Subcutaneous adipose tissue (tissue), 4 donors: Measurements from ENCODE around the gene STARD13. TPM values are rescaled to one million over a fixed set of nuclear protein-coding genes. Genes with fewer than 3 reads are reported as not detected.

Source experiments
- total RNA-seq, 4 donors: library from RNA; depleted of rRNA; stranded (reverse); fragments of >200 nt; gene quantifications; one replicate each; pipeline ENCODE4 v1.1.0, GENCODE V29; 2016
- TF ChIP-seq, protein P1 (sequence below): fragments of 450-650 bp; IDR thresholded peaks from one replicate; pipeline ENCODE4 v1.5.1; 2016; ENCODE audit warnings: low read depth, mild to moderate bottlenecking, control low read depth, antibody characterized with exemption, moderate library complexity

The STARD13 gene
- total RNA-seq, 4 donors from 2014 or later, result 42.9 to 67.8 (median 55.3) TPM

DNA sequence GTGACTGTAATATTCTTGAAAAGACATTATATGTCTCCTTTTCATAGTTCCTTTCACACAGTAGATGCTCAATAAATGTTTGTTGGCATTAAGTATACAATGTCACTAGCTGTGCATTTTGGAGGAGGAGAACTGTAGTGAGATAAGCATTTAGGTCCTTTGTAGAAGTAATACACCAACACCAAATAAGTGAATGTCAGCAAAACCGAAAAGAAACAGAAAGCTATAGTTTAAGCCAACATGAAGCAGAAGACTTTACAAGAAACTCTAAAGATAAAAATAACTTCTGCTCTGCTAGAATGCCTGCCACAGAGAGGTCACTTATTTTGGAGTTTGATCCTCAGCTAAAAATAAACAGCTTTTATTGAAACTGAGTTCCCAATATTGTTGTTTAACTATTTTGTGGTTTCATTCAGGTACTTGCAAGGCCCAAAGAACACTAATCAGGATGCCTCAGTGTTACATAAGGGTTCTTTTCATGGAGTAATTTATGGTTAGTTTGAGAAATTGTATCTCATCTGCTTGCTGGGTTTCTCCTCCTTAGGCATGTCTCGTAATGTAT, 86.2 kb downstream of the STARD13 start:
- TF ChIP-seq, protein P1, sequence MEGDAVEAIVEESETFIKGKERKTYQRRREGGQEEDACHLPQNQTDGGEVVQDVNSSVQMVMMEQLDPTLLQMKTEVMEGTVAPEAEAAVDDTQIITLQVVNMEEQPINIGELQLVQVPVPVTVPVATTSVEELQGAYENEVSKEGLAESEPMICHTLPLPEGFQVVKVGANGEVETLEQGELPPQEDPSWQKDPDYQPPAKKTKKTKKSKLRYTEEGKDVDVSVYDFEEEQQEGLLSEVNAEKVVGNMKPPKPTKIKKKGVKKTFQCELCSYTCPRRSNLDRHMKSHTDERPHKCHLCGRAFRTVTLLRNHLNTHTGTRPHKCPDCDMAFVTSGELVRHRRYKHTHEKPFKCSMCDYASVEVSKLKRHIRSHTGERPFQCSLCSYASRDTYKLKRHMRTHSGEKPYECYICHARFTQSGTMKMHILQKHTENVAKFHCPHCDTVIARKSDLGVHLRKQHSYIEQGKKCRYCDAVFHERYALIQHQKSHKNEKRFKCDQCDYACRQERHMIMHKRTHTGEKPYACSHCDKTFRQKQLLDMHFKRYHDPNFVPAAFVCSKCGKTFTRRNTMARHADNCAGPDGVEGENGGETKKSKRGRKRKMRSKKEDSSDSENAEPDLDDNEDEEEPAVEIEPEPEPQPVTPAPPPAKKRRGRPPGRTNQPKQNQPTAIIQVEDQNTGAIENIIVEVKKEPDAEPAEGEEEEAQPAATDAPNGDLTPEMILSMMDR, result no peak

DNA sequence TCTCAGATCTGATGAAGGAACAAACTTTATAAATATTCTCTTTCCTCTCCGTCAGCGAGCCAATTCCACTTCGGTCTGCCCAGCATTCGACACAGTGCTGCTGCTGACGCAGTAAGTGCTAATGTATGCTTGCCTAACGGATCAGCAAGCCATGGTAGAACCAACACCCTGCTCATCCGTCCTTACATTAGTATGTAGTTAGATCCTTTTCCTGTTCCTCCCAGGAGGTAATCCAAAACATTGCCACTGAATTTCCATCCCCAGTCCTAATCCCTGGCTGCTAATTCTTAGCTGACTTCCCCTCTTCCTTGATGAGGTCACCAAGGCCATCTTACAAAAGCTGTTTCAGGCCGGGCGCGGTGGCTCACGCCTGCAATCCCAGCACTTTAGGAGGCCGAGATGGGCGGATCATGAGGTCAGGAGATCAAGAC, 88.0 kb downstream of the STARD13 start:
- TF ChIP-seq, protein P1, result no peak

DNA sequence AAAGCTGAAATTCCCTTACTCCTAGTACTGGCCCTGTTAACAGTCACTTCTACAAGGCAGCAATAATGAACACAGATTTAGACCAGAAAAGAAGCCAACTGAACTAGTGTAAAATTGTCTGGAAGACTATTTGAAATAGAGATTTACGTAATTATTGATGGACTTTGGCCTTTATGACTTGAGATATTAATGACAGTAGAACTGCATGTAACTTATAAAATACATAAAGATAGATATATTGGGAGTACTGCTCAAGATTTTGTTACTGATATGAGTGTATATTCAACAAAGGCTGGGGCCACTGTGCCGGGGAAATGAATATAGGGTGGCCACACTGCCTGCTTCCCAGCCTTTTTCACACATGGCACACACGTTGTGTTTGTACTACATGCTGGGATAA, 88.8 kb downstream of the STARD13 start:
- TF ChIP-seq, protein P1, result no peak

DNA sequence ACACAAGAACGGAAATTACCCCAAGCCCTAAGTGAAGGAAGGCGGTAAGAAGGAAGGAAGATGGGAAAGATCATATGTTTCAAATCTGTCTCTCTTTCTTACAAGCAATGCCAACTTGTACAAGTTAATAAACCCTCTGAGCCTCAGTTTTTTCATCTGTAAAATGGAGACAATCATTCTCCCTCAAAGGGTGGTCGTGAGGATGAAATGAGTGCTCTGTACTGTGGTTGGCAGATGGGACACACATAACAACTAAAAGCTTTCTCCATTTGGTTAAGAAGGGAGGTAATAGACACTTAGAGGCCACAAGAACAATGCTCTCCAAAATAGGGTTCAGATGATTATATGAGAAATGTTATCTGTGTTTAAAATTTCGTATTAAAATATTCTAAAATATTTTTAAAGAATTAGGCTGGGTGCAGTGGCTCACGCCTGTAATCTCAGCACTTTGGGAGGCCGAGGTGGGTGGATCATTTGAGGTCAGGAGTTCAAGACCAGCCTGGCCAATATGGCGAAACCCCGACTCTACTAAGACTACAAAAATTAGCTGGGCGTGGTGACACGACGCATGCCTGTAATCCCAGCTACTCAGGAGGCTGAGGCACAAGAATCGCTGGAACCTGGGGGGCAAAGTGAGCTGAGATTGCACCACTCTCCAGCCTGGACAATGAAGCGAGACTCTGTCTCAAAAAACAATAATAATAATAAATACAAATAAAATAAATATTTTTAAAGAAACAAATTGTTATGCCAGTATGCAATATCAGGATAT, 89.7 kb downstream of the STARD13 start:
- TF ChIP-seq, protein P1, result no peak

DNA sequence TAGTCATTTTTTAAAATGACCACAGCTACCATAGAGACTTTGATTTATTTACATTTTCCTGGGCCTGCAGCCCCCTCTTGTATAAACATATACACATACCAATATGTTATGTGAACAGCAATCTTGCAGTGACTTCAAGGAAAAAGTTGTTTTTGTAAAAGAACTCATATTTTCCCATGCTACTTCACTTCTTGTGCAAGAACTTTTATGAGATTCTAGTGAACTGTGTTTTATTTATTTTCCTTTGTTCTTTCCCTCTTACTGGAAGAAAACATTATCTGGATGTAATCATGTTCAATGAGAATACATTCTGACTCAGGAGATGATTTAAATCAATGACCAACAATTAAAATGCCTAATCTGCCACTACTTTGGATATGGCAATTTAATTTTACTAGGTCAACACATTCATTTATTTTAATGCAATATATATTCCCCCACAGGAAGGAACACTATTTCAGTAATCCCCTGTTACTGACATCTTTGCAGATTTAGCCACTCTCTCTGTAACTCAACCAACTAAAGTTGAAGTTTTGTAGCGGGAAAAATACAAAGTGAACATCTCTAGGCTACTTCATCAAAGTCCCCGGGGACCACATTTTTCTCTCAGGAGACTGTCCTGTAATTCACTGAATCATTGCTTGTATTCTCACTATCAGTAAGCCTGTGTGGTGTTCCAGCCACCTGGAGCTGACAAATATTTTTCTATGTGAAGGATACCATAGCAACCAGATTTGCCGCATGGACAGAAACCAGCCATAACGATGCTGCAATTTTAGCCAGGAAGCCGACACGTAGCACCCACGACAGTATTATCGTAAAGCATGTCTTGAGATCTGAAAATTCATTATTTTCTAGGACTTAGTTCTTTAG, 90.5 kb downstream of the STARD13 start:
- TF ChIP-seq, protein P1, result no peak

DNA sequence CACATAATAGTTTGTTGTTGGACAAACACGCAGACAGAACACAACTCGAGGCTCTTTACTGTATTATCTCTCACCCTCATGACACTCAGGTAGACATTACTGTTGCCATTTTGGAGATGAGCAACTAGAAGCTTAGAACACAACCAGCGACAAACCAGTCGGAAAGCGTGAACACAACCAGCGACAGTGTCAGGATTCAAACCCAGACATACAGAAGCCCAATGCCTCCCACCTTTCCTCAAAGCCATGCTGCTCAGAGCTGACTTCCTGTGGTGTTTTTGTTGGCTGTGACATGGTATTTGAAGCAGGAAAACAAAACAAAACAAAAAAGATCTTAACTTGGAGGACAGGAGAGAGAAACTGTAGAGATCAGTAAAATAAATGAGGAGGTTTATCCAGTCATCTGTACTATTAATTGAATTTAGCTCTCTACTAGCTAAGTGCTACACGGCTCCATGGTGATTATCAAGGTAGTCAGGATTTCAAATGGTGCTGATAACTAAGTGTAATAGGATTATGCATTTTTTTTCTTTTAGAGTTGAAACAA, 92.1 kb downstream of the STARD13 start:
- TF ChIP-seq, protein P1, result no peak
